Measurements from ENCODE around the gene PDS5A.
"Not testable (repeated sequence)": the region's sequence is repeated elsewhere in the genome, so short reads cannot be mapped to it uniquely, and the experiment has no call there.

The PDS5A gene

GRCh38 chr4:39977489-39978377 is at the start of gene PDS5A:
TSS of gene PDS5A (minus strand) at chr4:39977911. CDS start at chr4:39976577, 1,334 bp downstream.
- Histone ChIP-seq H3K4me1 (ENCODE audit: control insufficient read depth, insufficient read depth, low read length) (peaks cover 15% of the 10 kb centered on the region), H3K9ac (ENCODE audit: low read length) (peak within 1 kb of the TSS; percentile 98), H3K9me3 (ENCODE audit: control insufficient read depth, low read length) (no peaks in the 10 kb centered on the region), H3K27me3 (replicated peaks; ENCODE audit: control insufficient read depth, insufficient read depth, low read length) (no peaks in the 10 kb centered on the region), H3K4me3 (ENCODE audit: low read length) (peak within 1 kb of the TSS; percentile 90), H3K36me3 (ENCODE audit: control insufficient read depth, insufficient read depth, low read length, severe bottlenecking) (peaks cover 22% of the 10 kb centered on the region)
- peak; percentile 98 for DNase-seq (ENCODE audit: low read depth)

- H3K9me3 ChIP-seq (ENCODE audit: control insufficient read depth, low read length); H3K9ac ChIP-seq (ENCODE audit: low read length); DNase-seq (ENCODE audit: low read depth); H3K36me3 ChIP-seq (ENCODE audit: control insufficient read depth, insufficient read depth, low read length, severe bottlenecking); H3K27me3 ChIP-seq (replicated peaks; ENCODE audit: control insufficient read depth, insufficient read depth, low read length); H3K4me1 ChIP-seq (ENCODE audit: control insufficient read depth, insufficient read depth, low read length); H3K4me3 ChIP-seq (ENCODE audit: low read length): not testable (repeated sequence)
These were observed 46.3 kb upstream of the PDS5A start for GRCh38 chr4:40024049-40024448.

GRCh38 chr4:40021116-40021515 is 43.4 kb upstream of the PDS5A start:
- H3K9me3 ChIP-seq (ENCODE audit: control insufficient read depth, low read length); H3K36me3 ChIP-seq (ENCODE audit: control insufficient read depth, insufficient read depth, low read length, severe bottlenecking); H3K4me3 ChIP-seq (ENCODE audit: low read length); H3K27me3 ChIP-seq (replicated peaks; ENCODE audit: control insufficient read depth, insufficient read depth, low read length); H3K4me1 ChIP-seq (ENCODE audit: control insufficient read depth, insufficient read depth, low read length); DNase-seq (ENCODE audit: low read depth); H3K9ac ChIP-seq (ENCODE audit: low read length): not testable (repeated sequence)

- DNase-seq (ENCODE audit: low read depth) = no peak
- no peak overlapping the region for H3K9ac ChIP-seq (ENCODE audit: low read length)
- no peaks in the 10 kb centered on the region for H3K36me3 ChIP-seq (ENCODE audit: control insufficient read depth, insufficient read depth, low read length, severe bottlenecking)
These were observed 42.5 kb upstream of the PDS5A start for GRCh38 chr4:40020221-40020620.

GRCh38 chr4:40016007-40016406 is 38.3 kb upstream of the PDS5A start:
- no peak for DNase-seq (ENCODE audit: low read depth)
- H3K4me3 ChIP-seq (ENCODE audit: low read length) = no peak overlapping the region
- H3K4me1 ChIP-seq (ENCODE audit: control insufficient read depth, insufficient read depth, low read length) = no peaks in the 10 kb centered on the region
- no peaks in the 10 kb centered on the region for H3K9me3 ChIP-seq (ENCODE audit: control insufficient read depth, low read length)
- H3K36me3 ChIP-seq (ENCODE audit: control insufficient read depth, insufficient read depth, low read length, severe bottlenecking) = no peaks in the 10 kb centered on the region
- no peaks in the 10 kb centered on the region for H3K27me3 ChIP-seq (replicated peaks; ENCODE audit: control insufficient read depth, insufficient read depth, low read length)
- H3K9ac ChIP-seq (ENCODE audit: low read length) = no peak overlapping the region

More at GRCh38 chr4:40020221-40020620, 42.5 kb upstream of the PDS5A start:
- H3K9me3 ChIP-seq (ENCODE audit: control insufficient read depth, low read length) = no peaks in the 10 kb centered on the region
- H3K27me3 ChIP-seq (replicated peaks; ENCODE audit: control insufficient read depth, insufficient read depth, low read length) = no peaks in the 10 kb centered on the region
- no peaks in the 10 kb centered on the region for H3K4me1 ChIP-seq (ENCODE audit: control insufficient read depth, insufficient read depth, low read length)
- no peak overlapping the region for H3K4me3 ChIP-seq (ENCODE audit: low read length)

- H3K9me3 ChIP-seq (ENCODE audit: control insufficient read depth, low read length) = no peaks in the 10 kb centered on the region
- H3K9ac ChIP-seq (ENCODE audit: low read length) = no peak overlapping the region
- no peaks in the 10 kb centered on the region for H3K36me3 ChIP-seq (ENCODE audit: control insufficient read depth, insufficient read depth, low read length, severe bottlenecking)
- H3K4me1 ChIP-seq (ENCODE audit: control insufficient read depth, insufficient read depth, low read length) = peaks cover 7% of the 10 kb centered on the region
- no peak overlapping the region for H3K4me3 ChIP-seq (ENCODE audit: low read length)
- H3K27me3 ChIP-seq (replicated peaks; ENCODE audit: control insufficient read depth, insufficient read depth, low read length) = no peaks in the 10 kb centered on the region
- DNase-seq (ENCODE audit: low read depth) = peak; percentile 35
These were observed 26.3 kb upstream of the PDS5A start for GRCh38 chr4:40003986-40004385.

- Histone ChIP-seq H3K9ac (ENCODE audit: low read length) (no peak overlapping the region), H3K4me3 (ENCODE audit: low read length) (no peak overlapping the region), H3K9me3 (ENCODE audit: control insufficient read depth, low read length) (no peaks in the 10 kb centered on the region), H3K4me1 (ENCODE audit: control insufficient read depth, insufficient read depth, low read length) (peaks cover 7% of the 10 kb centered on the region), H3K36me3 (ENCODE audit: control insufficient read depth, insufficient read depth, low read length, severe bottlenecking) (no peaks in the 10 kb centered on the region), H3K27me3 (replicated peaks; ENCODE audit: control insufficient read depth, insufficient read depth, low read length) (no peaks in the 10 kb centered on the region)
- DNase-seq (ENCODE audit: low read depth) = no peak
These were observed 23.0 kb upstream of the PDS5A start for GRCh38 chr4:40000711-40001110.

- Histone ChIP-seq H3K4me3 (ENCODE audit: low read length) (no peak overlapping the region), H3K9ac (ENCODE audit: low read length) (no peak overlapping the region), H3K36me3 (ENCODE audit: control insufficient read depth, insufficient read depth, low read length, severe bottlenecking) (no peaks in the 10 kb centered on the region), H3K4me1 (ENCODE audit: control insufficient read depth, insufficient read depth, low read length) (peaks cover 1% of the 10 kb centered on the region), H3K9me3 (ENCODE audit: control insufficient read depth, low read length) (no peaks in the 10 kb centered on the region), H3K27me3 (replicated peaks; ENCODE audit: control insufficient read depth, insufficient read depth, low read length) (no peaks in the 10 kb centered on the region)
- no peak for DNase-seq (ENCODE audit: low read depth)
These were observed 21.1 kb upstream of the PDS5A start for GRCh38 chr4:39998659-39999345.

GRCh38 chr4:39996811-39997210 is 19.1 kb upstream of the PDS5A start:
- Histone ChIP-seq H3K4me3 (ENCODE audit: low read length) (no peak overlapping the region), H3K9ac (ENCODE audit: low read length) (no peak overlapping the region), H3K27me3 (replicated peaks; ENCODE audit: control insufficient read depth, insufficient read depth, low read length) (no peaks in the 10 kb centered on the region), H3K9me3 (ENCODE audit: control insufficient read depth, low read length) (no peaks in the 10 kb centered on the region), H3K4me1 (ENCODE audit: control insufficient read depth, insufficient read depth, low read length) (no peaks in the 10 kb centered on the region), H3K36me3 (ENCODE audit: control insufficient read depth, insufficient read depth, low read length, severe bottlenecking) (no peaks in the 10 kb centered on the region)
- DNase-seq (ENCODE audit: low read depth) = no peak

GRCh38 chr4:39994406-39994805 is 16.7 kb upstream of the PDS5A start:
- no peak for DNase-seq (ENCODE audit: low read depth)
- Histone ChIP-seq H3K4me1 (ENCODE audit: control insufficient read depth, insufficient read depth, low read length) (peaks cover 13% of the 10 kb centered on the region), H3K27me3 (replicated peaks; ENCODE audit: control insufficient read depth, insufficient read depth, low read length) (no peaks in the 10 kb centered on the region), H3K36me3 (ENCODE audit: control insufficient read depth, insufficient read depth, low read length, severe bottlenecking) (no peaks in the 10 kb centered on the region), H3K4me3 (ENCODE audit: low read length) (no peak overlapping the region), H3K9me3 (ENCODE audit: control insufficient read depth, low read length) (no peaks in the 10 kb centered on the region), H3K9ac (ENCODE audit: low read length) (no peak overlapping the region)

GRCh38 chr4:39989381-39989780 is 11.7 kb upstream of the PDS5A start:
- peaks cover 13% of the 10 kb centered on the region for H3K4me1 ChIP-seq (ENCODE audit: control insufficient read depth, insufficient read depth, low read length)
- not testable (repeated sequence) for H3K9ac ChIP-seq (ENCODE audit: low read length)

More at GRCh38 chr4:39989381-39989780, 11.7 kb upstream of the PDS5A start:
- H3K9me3 ChIP-seq (ENCODE audit: control insufficient read depth, low read length); H3K36me3 ChIP-seq (ENCODE audit: control insufficient read depth, insufficient read depth, low read length, severe bottlenecking); DNase-seq (ENCODE audit: low read depth); H3K4me3 ChIP-seq (ENCODE audit: low read length); H3K27me3 ChIP-seq (replicated peaks; ENCODE audit: control insufficient read depth, insufficient read depth, low read length): not testable (repeated sequence)

Measured in adipocyte (in vitro differentiated cells).